NCI-H2171 treated with DMSO at 0.1 percent for 48 hours (cell line): ENCODE results near the gene PPP2R3A.
"Not testable (repeated sequence)": the region's sequence is repeated elsewhere in the genome, so short reads cannot be mapped to it uniquely, and the experiment has no call there.

ENCODE experiments used
- DNase-seq: peaks from one replicate; lab custom pipeline; 2025; lab: John Stamatoyannopoulos, UW

The PPP2R3A gene

GRCh38 chr3:136149667-136150066 is 184.1 kb downstream of the PPP2R3A start:
- no peak for DNase-seq

GRCh38 chr3:136151219-136151618 is 185.7 kb downstream of the PPP2R3A start:
- no peak for DNase-seq

DNA sequence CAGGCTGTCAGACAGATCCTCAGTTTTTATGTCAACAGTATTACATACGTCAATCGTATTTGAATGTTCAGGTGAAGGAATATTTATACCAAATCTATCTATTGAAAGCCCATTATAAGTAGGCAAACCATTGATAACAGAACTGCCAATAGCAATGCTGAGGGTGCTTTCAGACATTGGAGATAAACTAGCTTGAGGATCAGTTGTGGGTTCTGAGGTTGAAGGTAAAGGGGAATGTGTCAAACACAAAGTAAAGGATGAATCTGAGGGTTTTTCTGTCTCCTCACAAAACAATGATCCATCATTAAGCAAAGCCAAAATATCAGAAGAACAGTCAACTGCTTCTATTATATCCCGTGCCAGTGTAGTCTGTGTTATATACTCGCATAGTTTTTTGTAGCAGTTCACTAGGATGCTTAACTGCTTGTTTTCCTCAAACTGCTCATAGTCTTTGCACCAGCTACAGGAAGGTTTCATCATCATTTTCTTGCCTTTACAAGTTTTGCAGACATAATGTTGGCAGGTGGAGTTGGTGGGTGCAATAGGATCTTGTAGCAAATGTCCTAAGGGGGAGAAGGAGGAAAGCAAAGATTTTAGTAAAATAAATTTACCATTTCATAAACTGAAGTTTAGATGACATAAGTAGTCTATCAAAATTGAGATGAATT is 186.8 kb downstream of the PPP2R3A start:
- DNase-seq = no peak

- DNase-seq = no peak
Measured at GRCh38 chr3:136152963-136153362, 187.4 kb downstream of the PPP2R3A start.

- DNase-seq = no peak
Measured at GRCh38 chr3:136161516-136161915, 196.0 kb downstream of the PPP2R3A start.

DNA sequence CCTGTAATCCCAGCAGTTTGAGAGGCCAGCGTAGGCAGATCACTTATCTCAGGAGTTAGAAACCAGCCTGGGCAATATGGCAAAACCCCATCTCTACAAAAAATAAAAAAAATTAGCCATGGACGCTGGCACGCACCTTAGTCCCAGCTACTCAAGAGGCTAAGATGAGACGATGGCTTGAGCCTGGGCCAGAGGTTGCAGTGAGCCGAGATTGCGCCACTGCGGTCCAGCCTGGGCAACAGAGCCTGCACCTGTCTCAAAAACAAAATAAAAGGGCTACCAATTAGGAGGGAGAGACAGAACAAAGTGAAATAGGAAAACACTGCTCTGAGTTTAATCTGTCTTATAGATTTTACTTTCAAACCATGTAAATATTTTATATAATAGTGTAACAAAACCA is 196.8 kb downstream of the PPP2R3A start:
- no peak for DNase-seq

- not testable (repeated sequence) for DNase-seq
Measured at GRCh38 chr3:136163607-136164006, 198.1 kb downstream of the PPP2R3A start.

DNA sequence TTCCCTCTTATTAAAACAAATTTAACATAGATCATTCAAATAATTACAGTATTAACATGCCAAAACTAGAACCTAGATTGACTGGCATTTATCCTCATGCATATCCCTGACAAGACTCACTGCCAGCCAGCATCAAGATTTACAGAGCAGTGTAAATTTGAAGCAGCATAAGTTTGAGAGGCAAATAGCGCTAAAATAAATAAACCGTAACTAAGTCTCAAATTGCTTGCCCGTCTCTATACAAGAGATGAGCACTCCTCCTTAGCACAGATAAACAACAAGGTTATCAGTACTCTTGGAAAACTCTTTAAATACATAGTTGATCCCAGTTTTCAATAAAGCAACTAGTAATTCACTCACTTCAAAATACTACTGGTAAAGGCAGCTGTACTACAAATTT is 201.0 kb downstream of the PPP2R3A start:
- peak; percentile 15 for DNase-seq

DNA sequence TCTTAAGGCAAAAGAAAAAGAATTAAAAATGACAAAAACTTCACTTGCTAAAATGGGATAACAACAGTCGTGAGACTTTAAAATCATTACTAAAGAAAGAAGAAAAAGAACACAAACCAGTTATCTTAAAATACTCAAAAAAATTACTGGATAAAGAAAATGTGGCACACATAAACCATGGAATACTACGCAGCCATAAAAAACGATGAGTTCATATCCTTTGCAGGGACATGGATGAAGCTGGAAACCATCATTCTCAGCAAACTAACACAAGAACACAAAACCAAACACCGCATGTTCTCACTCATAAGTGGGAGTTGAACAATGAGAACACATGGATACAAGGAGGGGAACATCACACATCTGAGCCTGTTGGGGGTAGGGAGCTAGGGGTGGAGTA is 202.7 kb downstream of the PPP2R3A start:
- not testable (repeated sequence) for DNase-seq

DNA sequence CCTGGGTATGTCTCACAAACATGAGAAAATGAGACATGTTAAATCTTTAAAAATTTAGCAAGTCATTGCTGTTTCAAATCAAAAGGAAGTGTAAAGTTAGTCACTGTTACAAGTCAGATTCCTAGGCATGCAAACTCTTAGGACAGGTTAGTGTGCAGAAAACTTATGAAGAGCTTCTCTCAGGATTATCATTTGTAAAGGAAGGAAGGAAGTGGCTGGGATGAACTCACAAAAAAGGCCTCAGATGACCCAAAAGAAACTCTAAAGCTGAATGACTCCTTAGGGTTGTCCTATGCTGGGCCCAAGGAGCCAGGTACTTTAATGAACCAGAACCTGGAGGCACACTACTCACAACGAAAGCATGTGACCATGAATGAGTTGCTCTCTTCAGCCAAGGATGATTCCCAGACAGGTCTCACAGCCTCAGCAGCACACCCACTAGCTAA is 205.6 kb downstream of the PPP2R3A start:
- DNase-seq = no peak

DNA sequence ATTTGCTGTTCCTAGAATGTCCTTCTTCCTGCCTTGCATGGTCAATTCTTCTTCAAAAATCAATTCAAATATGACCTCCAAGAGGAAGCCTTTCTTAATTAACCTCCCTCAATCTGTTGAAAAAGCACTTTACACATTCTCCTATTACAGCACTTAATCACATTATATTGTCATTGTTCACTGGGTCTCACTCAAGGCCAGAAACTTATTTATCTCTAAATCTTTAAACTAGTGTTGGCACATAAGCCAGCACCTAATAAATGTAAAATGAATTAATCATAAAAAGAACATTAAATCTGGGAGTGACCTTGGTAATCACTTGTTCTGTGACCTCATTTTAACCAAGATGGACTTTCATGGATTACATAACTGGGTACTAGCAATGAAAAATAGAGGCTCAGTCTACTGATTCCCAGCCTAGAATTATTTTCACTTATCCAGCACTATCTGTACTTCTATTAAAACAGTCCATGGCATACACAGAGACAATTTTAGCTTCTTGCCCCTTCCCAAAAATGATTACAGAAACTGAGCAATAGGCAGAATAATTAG is 208.5 kb downstream of the PPP2R3A start:
- DNase-seq = no peak

- DNase-seq = no peak
Measured at GRCh38 chr3:136177876-136178275, 212.3 kb downstream of the PPP2R3A start.

GRCh38 chr3:136181741-136182140 is 216.2 kb downstream of the PPP2R3A start:
- DNase-seq = no peak

GRCh38 chr3:136184703-136185102 is 219.2 kb downstream of the PPP2R3A start:
- no peak for DNase-seq

GRCh38 chr3:136186344-136186743 is 220.8 kb downstream of the PPP2R3A start:
- no peak for DNase-seq

GRCh38 chr3:136186846-136187245 is 221.3 kb downstream of the PPP2R3A start:
- no peak for DNase-seq

DNA sequence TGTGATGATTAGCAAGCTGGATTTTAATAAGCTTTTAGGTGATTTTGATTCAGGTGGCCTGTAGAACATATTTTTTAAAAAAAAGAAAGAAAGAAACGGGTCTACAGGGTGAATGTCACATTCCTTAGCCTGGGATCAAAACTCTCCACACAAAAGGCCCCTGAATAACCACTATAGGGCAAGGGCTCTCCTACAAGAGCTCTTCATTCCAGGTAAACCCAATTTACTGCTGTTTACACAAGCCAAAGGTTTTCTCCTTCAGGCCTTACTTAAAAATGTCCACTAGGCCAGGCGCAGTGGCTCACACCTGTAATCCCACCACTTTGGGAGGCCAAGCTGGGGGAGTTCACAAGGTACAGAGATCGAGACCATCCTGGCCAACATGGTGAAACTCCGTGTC is 222.3 kb downstream of the PPP2R3A start:
- DNase-seq = no peak

DNA sequence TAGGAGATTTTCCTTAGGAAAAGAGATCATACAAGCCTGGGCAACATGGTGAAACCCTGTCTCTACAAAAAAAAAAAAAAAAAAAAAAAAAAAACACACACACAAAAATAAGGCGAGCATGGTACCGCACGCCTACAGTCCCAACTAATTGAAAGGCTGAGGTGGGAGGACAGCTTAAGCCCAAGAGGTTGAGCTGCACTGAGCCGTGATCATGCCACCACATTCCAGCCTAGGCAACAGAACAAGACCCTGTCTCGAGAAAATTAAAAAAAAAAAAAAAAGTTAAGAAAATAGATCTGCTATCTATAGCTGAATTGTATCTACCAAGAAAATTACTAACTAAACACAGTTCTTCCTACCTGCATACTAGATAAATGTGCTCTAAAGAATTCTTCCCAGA is 223.5 kb downstream of the PPP2R3A start:
- no peak for DNase-seq

- DNase-seq = no peak
Measured at GRCh38 chr3:136189859-136190617, 224.5 kb downstream of the PPP2R3A start.

DNA sequence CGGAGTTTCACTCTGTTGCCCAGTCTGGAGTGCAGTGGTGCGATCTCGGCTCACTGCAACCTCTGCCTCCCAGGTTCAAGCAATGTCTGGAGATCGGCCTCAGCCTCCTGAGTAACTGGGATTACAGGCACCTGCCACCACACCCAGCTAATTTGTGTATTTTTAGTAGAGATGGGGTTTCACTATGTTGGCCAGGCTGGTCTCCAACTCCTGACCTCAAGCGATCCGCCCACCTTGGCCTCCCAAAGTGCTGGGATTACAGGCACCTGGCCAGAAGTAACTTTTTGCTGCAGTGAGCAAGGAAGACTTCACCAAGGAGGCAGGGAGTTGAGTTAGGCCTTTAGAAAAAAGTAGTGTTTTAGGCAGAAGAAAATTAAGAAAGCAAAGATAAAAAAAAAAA is 226.7 kb downstream of the PPP2R3A start:
- not testable (repeated sequence) for DNase-seq

DNA sequence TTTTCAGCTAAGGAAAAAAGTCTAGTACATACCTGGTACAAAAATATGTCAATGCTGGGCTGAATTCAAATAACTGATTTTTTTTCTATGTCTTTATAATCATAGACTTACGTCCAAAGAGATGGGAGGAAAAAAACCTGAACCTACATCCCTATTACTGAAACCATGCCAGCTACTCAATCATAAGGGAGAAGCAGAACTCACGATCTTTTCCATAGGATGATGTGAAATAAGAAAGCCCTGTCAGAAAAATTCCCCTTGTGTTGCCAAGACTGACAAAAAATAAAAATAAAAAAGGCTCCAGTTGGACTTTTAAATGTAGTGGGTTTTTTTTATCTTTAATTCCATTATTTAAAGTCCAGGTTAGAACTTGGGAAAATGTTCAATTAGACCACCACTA is 227.3 kb downstream of the PPP2R3A start:
- DNase-seq = no peak

GRCh38 chr3:136193278-136194054 is 227.9 kb downstream of the PPP2R3A start:
- DNase-seq = peak; percentile 38
